ENCODE results near the gene NRN1L.

Gene NRN1L

DNA sequence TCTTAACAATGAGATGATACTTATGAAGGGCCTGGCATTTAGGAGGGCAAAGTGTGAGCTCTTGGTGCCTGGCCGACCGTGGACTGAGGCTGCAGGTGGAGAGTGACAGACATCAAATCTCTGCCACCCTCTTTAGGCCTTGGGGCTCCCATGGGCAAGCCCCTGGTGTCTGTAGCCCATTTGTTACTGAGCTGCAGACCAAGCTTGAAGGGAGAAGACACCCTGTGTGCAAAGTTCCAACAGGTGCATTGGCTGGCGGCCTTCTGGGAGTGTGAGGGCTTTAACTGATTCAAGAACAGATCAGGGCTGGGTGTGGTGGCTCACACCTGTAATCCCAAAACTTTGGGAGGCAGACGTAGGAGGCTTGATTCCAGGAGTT lies 47.8 kb downstream of the NRN1L start:
- no peak for TF ChIP-seq EZH2phosphoT487 (IDR thresholded peaks at IDR 0.05; ENCODE audit: borderline replicate concordance)
- no peaks in the 10 kb centered on the region for H3K9me2 ChIP-seq (replicated peaks; ENCODE audit: low read depth, low read length)
- H3K4me1 ChIP-seq (ENCODE audit: insufficient read depth, low read length, poor library complexity, severe bottlenecking): peaks cover 8% of the 10 kb centered on the region
- no peaks in the 10 kb centered on the region for H3K27me3 ChIP-seq (ENCODE audit: insufficient read depth, low read length, poor library complexity, severe bottlenecking)
- no peaks in the 10 kb centered on the region for H3F3A ChIP-seq (ENCODE audit: low read depth)
- H3K9me3 ChIP-seq (ENCODE audit: insufficient read depth, low read depth, low read length): no peaks in the 10 kb centered on the region
- H2AFZ ChIP-seq (ENCODE audit: low read length): no peak overlapping the region
- H3K9ac ChIP-seq (ENCODE audit: low read depth, low read length, poor library complexity, severe bottlenecking): no peak overlapping the region
- peaks cover 22% of the 10 kb centered on the region for H3K79me2 ChIP-seq (ENCODE audit: insufficient read depth, low read length)
- no peak overlapping the region for H3K4me3 ChIP-seq (ENCODE audit: low read length, poor library complexity, severe bottlenecking)
- no peak overlapping the region for H3K4me2 ChIP-seq (ENCODE audit: low read depth, low read length, poor library complexity, severe bottlenecking)
- H4K20me1 ChIP-seq (ENCODE audit: insufficient read depth, low read length, poor library complexity, severe bottlenecking): peaks cover 7% of the 10 kb centered on the region
- peaks cover 10% of the 10 kb centered on the region; the same call in 1 of the 2 replicates for H3K36me3 ChIP-seq (ENCODE audit: insufficient read depth, low read length)

DNA sequence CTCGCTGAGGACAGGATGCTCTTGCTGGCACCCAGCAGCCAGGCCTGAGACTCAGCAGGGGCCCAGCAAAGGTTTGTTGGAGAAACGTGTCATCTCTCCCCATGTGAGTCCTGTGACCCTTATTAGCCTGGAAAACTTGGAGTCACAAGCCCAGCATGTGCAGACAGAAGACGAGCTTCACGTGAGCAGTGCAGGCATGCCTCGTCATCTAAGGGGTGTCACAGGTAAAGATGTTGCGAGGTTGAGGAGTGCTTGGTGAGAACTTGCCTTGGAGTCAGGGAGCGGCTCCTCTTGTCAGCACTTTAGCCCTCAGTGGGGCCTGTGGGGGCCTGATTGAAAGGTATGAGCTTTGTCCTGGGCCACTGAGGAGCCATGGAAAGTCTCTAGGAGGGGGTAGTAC lies 49.1 kb downstream of the NRN1L start:
- Histone ChIP-seq H4K20me1 (ENCODE audit: insufficient read depth, low read length, poor library complexity, severe bottlenecking) (peaks cover 7% of the 10 kb centered on the region), H3K9ac (ENCODE audit: low read depth, low read length, poor library complexity, severe bottlenecking) (no peak overlapping the region), H3K27me3 (ENCODE audit: insufficient read depth, low read length, poor library complexity, severe bottlenecking) (no peaks in the 10 kb centered on the region), H3K4me1 (ENCODE audit: insufficient read depth, low read length, poor library complexity, severe bottlenecking) (peaks cover 9% of the 10 kb centered on the region), H2AFZ (ENCODE audit: low read length) (no peak overlapping the region), H3K79me2 (ENCODE audit: insufficient read depth, low read length) (peaks cover 30% of the 10 kb centered on the region), H3K4me2 (ENCODE audit: low read depth, low read length, poor library complexity, severe bottlenecking) (no peak overlapping the region), H3K9me2 (replicated peaks; ENCODE audit: low read depth, low read length) (no peaks in the 10 kb centered on the region), H3K9me3 (ENCODE audit: insufficient read depth, low read depth, low read length) (no peaks in the 10 kb centered on the region), H3K36me3 (ENCODE audit: insufficient read depth, low read length) (peaks cover 1% of the 10 kb centered on the region; the same call in 1 of the 2 replicates), H3F3A (ENCODE audit: low read depth) (no peaks in the 10 kb centered on the region), H3K4me3 (ENCODE audit: low read length, poor library complexity, severe bottlenecking) (no peak overlapping the region)
- TF ChIP-seq EZH2phosphoT487 (IDR thresholded peaks at IDR 0.05; ENCODE audit: borderline replicate concordance): no peak
- TF ChIP-seq, protein P1, sequence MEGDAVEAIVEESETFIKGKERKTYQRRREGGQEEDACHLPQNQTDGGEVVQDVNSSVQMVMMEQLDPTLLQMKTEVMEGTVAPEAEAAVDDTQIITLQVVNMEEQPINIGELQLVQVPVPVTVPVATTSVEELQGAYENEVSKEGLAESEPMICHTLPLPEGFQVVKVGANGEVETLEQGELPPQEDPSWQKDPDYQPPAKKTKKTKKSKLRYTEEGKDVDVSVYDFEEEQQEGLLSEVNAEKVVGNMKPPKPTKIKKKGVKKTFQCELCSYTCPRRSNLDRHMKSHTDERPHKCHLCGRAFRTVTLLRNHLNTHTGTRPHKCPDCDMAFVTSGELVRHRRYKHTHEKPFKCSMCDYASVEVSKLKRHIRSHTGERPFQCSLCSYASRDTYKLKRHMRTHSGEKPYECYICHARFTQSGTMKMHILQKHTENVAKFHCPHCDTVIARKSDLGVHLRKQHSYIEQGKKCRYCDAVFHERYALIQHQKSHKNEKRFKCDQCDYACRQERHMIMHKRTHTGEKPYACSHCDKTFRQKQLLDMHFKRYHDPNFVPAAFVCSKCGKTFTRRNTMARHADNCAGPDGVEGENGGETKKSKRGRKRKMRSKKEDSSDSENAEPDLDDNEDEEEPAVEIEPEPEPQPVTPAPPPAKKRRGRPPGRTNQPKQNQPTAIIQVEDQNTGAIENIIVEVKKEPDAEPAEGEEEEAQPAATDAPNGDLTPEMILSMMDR (conservative IDR thresholded peaks at IDR 0.05; ENCODE audit: low read length): no peak

DNA sequence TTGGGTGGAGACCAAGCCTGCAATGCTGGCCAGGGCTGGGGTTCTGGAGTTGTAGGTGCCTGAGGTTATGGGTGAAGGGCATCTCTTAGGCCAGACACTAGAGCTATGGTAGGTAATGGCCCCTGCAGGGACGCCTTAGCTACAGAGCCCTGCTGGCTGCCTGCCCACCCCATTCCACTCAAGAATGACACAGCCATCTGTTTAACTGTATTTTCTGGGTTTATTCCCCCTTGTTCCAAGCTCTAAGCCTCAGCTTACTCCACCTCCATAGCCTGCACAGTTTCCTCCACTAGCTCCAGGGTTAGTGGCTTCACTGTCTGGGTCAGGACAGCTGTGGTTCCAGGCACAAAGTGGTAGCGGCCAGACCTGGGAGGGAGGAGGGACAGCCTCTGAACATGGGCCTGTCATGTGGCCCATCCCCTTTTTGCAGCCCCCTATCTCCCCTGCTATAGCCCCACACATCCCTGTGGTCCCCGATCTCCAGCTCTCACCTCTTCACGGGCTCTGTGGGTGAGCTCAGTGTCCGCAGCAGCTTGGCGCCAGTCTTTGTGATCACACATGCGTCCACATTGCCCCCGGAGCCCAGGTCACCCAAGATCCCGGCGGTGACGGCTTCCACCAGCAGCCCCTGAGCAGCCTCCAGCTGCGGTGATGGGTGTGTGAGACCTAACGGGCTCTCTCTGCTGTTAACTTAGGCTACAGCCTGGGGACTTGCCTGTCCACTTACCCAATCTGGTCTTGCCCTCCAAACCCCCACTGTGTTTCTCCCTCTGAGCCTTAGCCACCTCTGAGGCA lies 49.8 kb downstream of the NRN1L start:
- no peaks in the 10 kb centered on the region for H3K9me2 ChIP-seq (replicated peaks; ENCODE audit: low read depth, low read length)
- peaks cover 11% of the 10 kb centered on the region for H3K4me1 ChIP-seq (ENCODE audit: insufficient read depth, low read length, poor library complexity, severe bottlenecking)
- TF ChIP-seq, protein P1 (conservative IDR thresholded peaks at IDR 0.05; ENCODE audit: low read length): no peak
- no peak for TF ChIP-seq EZH2phosphoT487 (IDR thresholded peaks at IDR 0.05; ENCODE audit: borderline replicate concordance)
- H3K36me3 ChIP-seq (ENCODE audit: insufficient read depth, low read length): no peaks in the 10 kb centered on the region; the same call in 1 of the 2 replicates
- peak overlapping the region; percentile 80 for H3K4me3 ChIP-seq (ENCODE audit: low read length, poor library complexity, severe bottlenecking)
- H2AFZ ChIP-seq (ENCODE audit: low read length): no peak overlapping the region
- H4K20me1 ChIP-seq (ENCODE audit: insufficient read depth, low read length, poor library complexity, severe bottlenecking): peaks cover 7% of the 10 kb centered on the region
- H3F3A ChIP-seq (ENCODE audit: low read depth): no peaks in the 10 kb centered on the region
- peaks cover 30% of the 10 kb centered on the region for H3K79me2 ChIP-seq (ENCODE audit: insufficient read depth, low read length)
- no peaks in the 10 kb centered on the region for H3K9me3 ChIP-seq (ENCODE audit: insufficient read depth, low read depth, low read length)
- H3K27me3 ChIP-seq (ENCODE audit: insufficient read depth, low read length, poor library complexity, severe bottlenecking): no peaks in the 10 kb centered on the region
- H3K4me2 ChIP-seq (ENCODE audit: low read depth, low read length, poor library complexity, severe bottlenecking): peak overlapping the region; percentile 84
- H3K9ac ChIP-seq (ENCODE audit: low read depth, low read length, poor library complexity, severe bottlenecking): peak overlapping the region; percentile 96

DNA sequence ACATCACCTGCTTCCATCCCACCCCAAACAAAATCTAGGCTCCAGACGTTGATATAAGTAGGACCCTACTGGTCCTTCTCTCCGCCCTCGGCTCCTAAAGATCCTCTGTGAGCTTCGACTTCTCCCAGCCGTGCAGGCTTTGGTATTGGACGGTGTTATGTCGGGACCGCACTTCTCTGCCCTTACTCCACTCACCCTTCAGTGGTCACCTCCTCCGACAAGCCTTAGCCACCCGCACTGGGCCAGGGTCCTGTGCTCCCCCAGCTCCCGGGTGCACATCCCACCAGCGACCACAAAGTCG lies 50.4 kb downstream of the NRN1L start:
- Histone ChIP-seq H3K4me1 (ENCODE audit: insufficient read depth, low read length, poor library complexity, severe bottlenecking) (peaks cover 14% of the 10 kb centered on the region), H3K79me2 (ENCODE audit: insufficient read depth, low read length) (peaks cover 30% of the 10 kb centered on the region), H4K20me1 (ENCODE audit: insufficient read depth, low read length, poor library complexity, severe bottlenecking) (peaks cover 7% of the 10 kb centered on the region), H3K9me3 (ENCODE audit: insufficient read depth, low read depth, low read length) (no peaks in the 10 kb centered on the region), H3K9me2 (replicated peaks; ENCODE audit: low read depth, low read length) (no peaks in the 10 kb centered on the region), H3K27me3 (ENCODE audit: insufficient read depth, low read length, poor library complexity, severe bottlenecking) (no peaks in the 10 kb centered on the region), H2AFZ (ENCODE audit: low read length) (no peak overlapping the region), H3F3A (ENCODE audit: low read depth) (no peaks in the 10 kb centered on the region), H3K36me3 (ENCODE audit: insufficient read depth, low read length) (no peaks in the 10 kb centered on the region; the same call in 1 of the 2 replicates), H3K9ac (ENCODE audit: low read depth, low read length, poor library complexity, severe bottlenecking) (peak overlapping the region; percentile 96), H3K4me2 (ENCODE audit: low read depth, low read length, poor library complexity, severe bottlenecking) (peak overlapping the region; percentile 84), H3K4me3 (ENCODE audit: low read length, poor library complexity, severe bottlenecking) (peak overlapping the region; percentile 80)
- TF ChIP-seq, protein P1 (conservative IDR thresholded peaks at IDR 0.05; ENCODE audit: low read length): no peak
- TF ChIP-seq EZH2phosphoT487 (IDR thresholded peaks at IDR 0.05; ENCODE audit: borderline replicate concordance): no peak

Data from Loucy (cell line).